SK-N-MC (cell line): ENCODE data around the gene COQ9.
"Not testable (repeated sequence)": the region's sequence is repeated elsewhere in the genome, so short reads cannot be mapped to it uniquely, and the experiment has no call there.

Experiments
- EZH2 ChIP-seq: fragments of 200-600 bp; sonication (generic); IDR thresholded peaks from one replicate; pipeline ENCODE4 v1.6.1; 2017; ENCODE audit warnings: antibody characterized with exemption
- POLR2AphosphoS5 ChIP-seq: IDR thresholded peaks from 2 replicates; pipeline ENCODE4 v1.6.1; 2012; ENCODE audit warnings: mild to moderate bottlenecking, low read depth, low read length, borderline replicate concordance

GRCh38 chr16:57397493-57397892 lies 49.8 kb upstream of the COQ9 start:
- not testable (repeated sequence) for TF ChIP-seq POLR2AphosphoS5, EZH2
